Esophagus muscularis mucosa (tissue), 4 donors: ENCODE results near the gene CEP112. TPM values are rescaled to one million over a fixed set of nuclear protein-coding genes. Genes with fewer than 3 reads are reported as not detected.

Experiments used
- DNase-seq: peaks from one replicate; pipeline ENCODE4 v3.0.0-alpha.2; 2017; ENCODE audit errors: extremely low spot score
- H3K27ac ChIP-seq, 4 donors: fragments of 200-600 bp; sonication (generic); replicated peaks in 1 of 4; 1 replicate in 3 of 4; 2 replicates in 1 of 4; pipeline ENCODE4 v1.5.1; 2016 to 2019; ENCODE audit warnings: mild to moderate bottlenecking in 1 of 4
- H3K27me3 ChIP-seq, 4 donors: fragments of 200-600 bp; sonication (generic); one replicate each; pipeline versions ENCODE4 v1.5.1 to v1.6.0; 2016 to 2019
- H3K36me3 ChIP-seq, 4 donors: fragments of 200-600 bp; sonication (generic); one replicate each; pipeline ENCODE4 v1.5.1; 2016 to 2019
- H3K4me1 ChIP-seq, 4 donors: fragments of 200-600 bp; sonication (generic); one replicate each; pipeline ENCODE4 v1.5.1; 2016 to 2019
- H3K4me3 ChIP-seq, 4 donors: fragments of 200-600 bp; sonication (generic); 1 replicate in 2 of 4; 2 replicates in 2 of 4; pipeline ENCODE4 v1.5.1; 2016 to 2019; ENCODE audit warnings: mild to moderate bottlenecking in 4 of 4, moderate library complexity in 1 of 4
- H3K9me3 ChIP-seq, 4 donors: fragments of 200-600 bp; sonication (generic); 1 replicate in 3 of 4; 2 replicates in 1 of 4; pipeline ENCODE4 v1.5.1; 2016 to 2019
- EP300 ChIP-seq: sonication (generic); formaldehyde crosslinking; IDR thresholded peaks from one replicate; pipeline ENCODE4 v1.6.1; 2017; ENCODE audit warnings: antibody characterized with exemption
- POLR2A ChIP-seq: fragments of 450-650 bp; IDR thresholded peaks from one replicate; pipeline ENCODE4 v1.6.1; 2017; ENCODE audit warnings: antibody characterized with exemption, moderate library complexity, mild to moderate bottlenecking, low read depth
- POLR2AphosphoS5 ChIP-seq, 2 donors: sonication (generic); formaldehyde crosslinking; IDR thresholded peaks; one replicate each; pipeline ENCODE4 v1.6.1; 2017; ENCODE audit warnings: antibody characterized with exemption in 2 of 2
- WGBS: methylation state at CpG from one replicate; pipeline ENCODE4 v1.1.5; 2018; 5-methylcytosine and 5-hydroxymethylcytosine counted together
- intact Hi-C: fragments of 100-400 bp; cut with DNase I; formaldehyde crosslinking; loops from one replicate; pipeline ENCODE4 v1.15.1; 2023
- total RNA-seq, 4 donors: library from RNA; depleted of rRNA; stranded (reverse); fragments of >200 nt; gene quantifications; one replicate each; pipeline versions ENCODE4 v1.1.0 to v1.2.1, GENCODE V29; 2016
- TF ChIP-seq, protein P1 (sequence below), 3 experiments: fragments of 200-600 bp in 2 of 3; fragments of 450-650 bp in 1 of 3; sonication (generic) in 2 of 3; IDR thresholded peaks; one replicate each; pipeline ENCODE4 v1.5.1; 2017 to 2019; ENCODE audit warnings: antibody characterized with exemption in 3 of 3, mild to moderate bottlenecking in 2 of 3, moderate library complexity in 1 of 3

CEP112 gene
- total RNA-seq, 4 donors from 2014 or later = 17.0 to 24.7 (median 23.2) TPM

DNA sequence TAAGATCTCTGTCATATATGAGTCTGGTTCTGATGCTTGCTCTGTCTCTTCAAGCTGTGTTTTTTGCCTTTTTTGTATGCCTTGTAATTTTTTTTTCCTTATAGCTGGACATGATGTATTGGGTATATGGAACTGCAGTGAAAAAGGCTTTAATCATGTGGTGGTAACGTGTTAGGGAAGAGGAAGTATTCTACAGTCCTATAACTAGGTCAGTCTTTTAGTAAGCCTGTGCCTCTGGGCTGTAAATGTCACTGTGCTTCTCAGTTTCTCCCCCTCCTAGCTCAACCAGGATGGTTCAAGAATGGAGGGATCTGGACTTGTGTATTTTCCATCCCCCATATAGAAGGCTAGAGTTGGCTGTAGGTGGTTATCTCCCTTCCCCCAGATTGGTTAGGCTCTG, 428.1 kb downstream of the CEP112 start:
- no peak for TF ChIP-seq POLR2AphosphoS5 (IDR thresholded peaks at IDR 0.05)
- TF ChIP-seq, protein P1, sequence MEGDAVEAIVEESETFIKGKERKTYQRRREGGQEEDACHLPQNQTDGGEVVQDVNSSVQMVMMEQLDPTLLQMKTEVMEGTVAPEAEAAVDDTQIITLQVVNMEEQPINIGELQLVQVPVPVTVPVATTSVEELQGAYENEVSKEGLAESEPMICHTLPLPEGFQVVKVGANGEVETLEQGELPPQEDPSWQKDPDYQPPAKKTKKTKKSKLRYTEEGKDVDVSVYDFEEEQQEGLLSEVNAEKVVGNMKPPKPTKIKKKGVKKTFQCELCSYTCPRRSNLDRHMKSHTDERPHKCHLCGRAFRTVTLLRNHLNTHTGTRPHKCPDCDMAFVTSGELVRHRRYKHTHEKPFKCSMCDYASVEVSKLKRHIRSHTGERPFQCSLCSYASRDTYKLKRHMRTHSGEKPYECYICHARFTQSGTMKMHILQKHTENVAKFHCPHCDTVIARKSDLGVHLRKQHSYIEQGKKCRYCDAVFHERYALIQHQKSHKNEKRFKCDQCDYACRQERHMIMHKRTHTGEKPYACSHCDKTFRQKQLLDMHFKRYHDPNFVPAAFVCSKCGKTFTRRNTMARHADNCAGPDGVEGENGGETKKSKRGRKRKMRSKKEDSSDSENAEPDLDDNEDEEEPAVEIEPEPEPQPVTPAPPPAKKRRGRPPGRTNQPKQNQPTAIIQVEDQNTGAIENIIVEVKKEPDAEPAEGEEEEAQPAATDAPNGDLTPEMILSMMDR (IDR thresholded peaks at IDR 0.05) = no peak
- no peak for TF ChIP-seq EP300
- TF ChIP-seq POLR2A = no peak
- intact Hi-C loops = no loop called here
- Histone ChIP-seq H3K4me3 (no peak overlapping the region), H3K4me1 (no peaks in the 10 kb centered on the region), H3K27ac (no peak overlapping the region), H3K27me3 (no peaks in the 10 kb centered on the region), H3K9me3 (no peaks in the 10 kb centered on the region), H3K36me3 (no peaks in the 10 kb centered on the region)
- no peak for DNase-seq
- 78% methylated on average over 1 of the region's 1 CpG for WGBS

DNA sequence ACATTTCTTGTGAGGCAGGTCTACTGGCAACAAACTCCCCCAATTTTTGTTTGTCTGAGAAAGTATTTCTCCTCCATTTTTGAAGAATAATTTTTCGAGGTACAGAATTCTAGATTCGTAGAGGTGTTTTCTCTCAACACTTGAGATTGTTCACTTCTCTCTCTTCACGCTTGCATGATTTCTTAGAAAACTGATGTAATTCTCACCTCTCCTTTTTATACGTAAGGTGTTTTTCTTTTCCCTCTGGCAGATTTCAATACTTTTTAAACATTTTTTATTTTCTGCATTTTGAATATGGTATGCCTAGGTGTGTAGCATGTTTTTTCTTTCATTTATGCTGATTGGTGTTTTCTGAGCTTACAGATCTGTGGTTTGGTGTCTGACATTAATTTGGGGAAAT, 429.0 kb downstream of the CEP112 start:
- intact Hi-C loops = no loop called here

DNA sequence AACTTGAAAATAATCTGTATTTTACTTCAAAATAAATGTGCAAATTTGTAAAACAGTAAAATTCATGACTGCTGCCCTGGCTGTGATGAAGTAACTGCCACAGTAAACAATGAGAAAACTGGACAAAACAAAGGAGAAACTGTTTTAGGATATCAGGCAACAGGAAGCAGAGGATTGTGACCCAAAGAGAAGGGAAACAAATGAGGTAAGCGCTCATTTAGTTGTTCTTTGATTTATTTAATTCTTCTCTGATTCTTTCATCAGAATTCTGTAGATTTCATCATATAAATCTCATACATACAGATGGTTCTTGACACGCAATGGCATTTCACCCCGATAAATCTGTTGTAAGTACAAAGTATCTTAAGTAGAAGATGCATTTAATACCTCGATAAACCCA, 432.4 kb downstream of the CEP112 start:
- no peaks in the 10 kb centered on the region for H3K9me3 ChIP-seq
- no peak for TF ChIP-seq EP300
- TF ChIP-seq POLR2AphosphoS5 (IDR thresholded peaks at IDR 0.05) = no peak
- TF ChIP-seq POLR2A = no peak
- TF ChIP-seq, protein P1 (IDR thresholded peaks at IDR 0.05) = no peak
- H3K27me3 ChIP-seq = no peaks in the 10 kb centered on the region
- intact Hi-C loops = no loop called here
- no peaks in the 10 kb centered on the region for H3K4me1 ChIP-seq
- H3K27ac ChIP-seq = no peak overlapping the region
- H3K4me3 ChIP-seq = no peak overlapping the region
- no peak for DNase-seq
- WGBS = 96% methylated on average over 4 of the region's 4 CpGs
- no peaks in the 10 kb centered on the region for H3K36me3 ChIP-seq

More for the DNA sequence above, 429.0 kb downstream of the CEP112 start:
- no peaks in the 10 kb centered on the region for H3K27me3 ChIP-seq
- H3K4me1 ChIP-seq = no peaks in the 10 kb centered on the region
- H3K9me3 ChIP-seq = no peaks in the 10 kb centered on the region
- 96% methylated on average over 4 of the region's 4 CpGs for WGBS
- no peak for TF ChIP-seq POLR2AphosphoS5 (IDR thresholded peaks at IDR 0.05)
- TF ChIP-seq, protein P1 (IDR thresholded peaks at IDR 0.05) = no peak
- no peak for DNase-seq
- H3K4me3 ChIP-seq = no peak overlapping the region
- H3K36me3 ChIP-seq = no peaks in the 10 kb centered on the region
- H3K27ac ChIP-seq = no peak overlapping the region

DNA sequence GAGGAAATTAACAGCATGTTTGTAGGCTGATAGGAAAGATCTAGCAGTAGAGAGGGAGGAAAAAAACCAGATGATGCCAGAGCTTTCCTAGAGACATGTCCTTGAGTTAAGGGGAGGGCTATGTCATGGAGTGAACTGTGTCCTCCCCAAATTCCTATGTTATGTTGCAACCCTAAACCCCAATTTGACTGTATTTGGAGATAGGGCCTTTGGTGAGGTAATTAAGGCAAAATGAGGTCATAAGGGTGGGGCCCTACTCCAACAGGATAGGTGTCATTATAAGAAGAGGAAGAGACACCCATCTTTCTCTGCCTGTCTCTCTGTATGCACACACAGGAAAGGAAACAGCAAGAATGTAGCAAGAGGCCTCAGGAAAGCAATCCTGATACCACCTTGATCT, 435.2 kb downstream of the CEP112 start:
- no peak overlapping the region for H3K4me3 ChIP-seq
- peaks cover 0 to 21% (median 16%) of the 10 kb centered on the region in 4 donors for H3K4me1 ChIP-seq
- H3K27me3 ChIP-seq = no peaks in the 10 kb centered on the region
- intact Hi-C loops = no loop called here
- no peak for DNase-seq
- TF ChIP-seq POLR2A = no peak
- H3K9me3 ChIP-seq = no peaks in the 10 kb centered on the region
- H3K27ac ChIP-seq = no peak overlapping the region
- H3K36me3 ChIP-seq = no peaks in the 10 kb centered on the region

DNA sequence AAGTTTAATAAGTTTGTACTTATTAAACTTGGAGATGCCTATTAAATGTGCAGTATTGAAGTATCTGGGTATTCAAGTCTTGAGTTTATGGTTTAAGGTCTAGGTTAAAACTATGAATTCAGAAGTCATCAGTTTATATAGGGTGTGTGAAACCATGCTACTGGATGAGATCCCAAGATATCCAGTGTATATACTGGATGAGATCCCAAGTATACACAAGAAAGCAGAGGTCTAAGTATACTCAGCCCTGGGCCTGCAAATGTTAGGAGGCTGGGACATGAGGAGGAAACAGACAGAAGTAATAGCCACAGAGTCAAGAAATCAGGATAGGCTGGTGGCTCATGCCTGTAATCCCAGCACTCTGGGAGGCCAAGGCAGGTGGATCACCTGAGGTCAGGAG, 436.1 kb downstream of the CEP112 start:
- DNase-seq = no peak
- H3K36me3 ChIP-seq = no peaks in the 10 kb centered on the region
- H3K4me3 ChIP-seq = no peak overlapping the region
- H3K9me3 ChIP-seq = no peaks in the 10 kb centered on the region
- H3K4me1 ChIP-seq = peaks cover 9 to 30% (median 26%) of the 10 kb centered on the region in 4 donors
- TF ChIP-seq POLR2AphosphoS5 (IDR thresholded peaks at IDR 0.05) (no peak), EP300 (no peak), POLR2A (no peak)
- TF ChIP-seq, protein P1 (IDR thresholded peaks at IDR 0.05) = no peak
- H3K27me3 ChIP-seq = no peaks in the 10 kb centered on the region
- H3K27ac ChIP-seq = no peak overlapping the region
- intact Hi-C loops = no loop called here
